ENCODE measurements around the gene RSL24D1. TPM values are rescaled to one million over a fixed set of nuclear protein-coding genes. Genes with fewer than 3 reads are reported as not detected.

Gene RSL24D1
- total RNA-seq, 1 experiment from 2014 or later, result 149 TPM

DNA sequence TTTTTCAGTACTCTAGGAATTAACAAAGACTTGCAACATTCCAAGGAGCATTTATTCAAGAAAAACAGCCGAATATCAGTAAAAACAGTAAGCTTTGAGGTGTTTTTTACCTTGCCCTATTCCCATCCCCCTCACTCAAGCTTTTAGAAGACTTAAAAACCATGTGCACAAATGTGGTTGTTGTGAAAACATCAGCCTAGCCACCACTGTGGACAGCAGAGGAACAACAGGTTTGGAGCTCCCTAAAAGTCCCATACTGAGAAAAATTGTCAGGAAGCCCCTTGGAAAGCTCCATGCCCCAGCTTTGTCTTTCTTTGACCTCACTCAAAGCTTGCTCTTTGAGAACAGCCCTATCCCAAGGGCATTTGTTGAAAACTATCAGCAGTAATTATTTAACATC, 34.7 kb upstream of the RSL24D1 start:
- intact Hi-C loops (cut with micrococcal nuclease), result no loop called here
- Histone ChIP-seq H3K36me3 (ENCODE audit: control insufficient read depth in 1 of 2, insufficient read depth in 2 of 2, low read length in 2 of 2) (no peaks in the 10 kb centered on the region), H3K4me1 (ENCODE audit: control insufficient read depth in 1 of 2, insufficient read depth in 2 of 2, low read length in 2 of 2) (no peaks in the 10 kb centered on the region), H3K4me3 (replicated peaks in 1 of 2; ENCODE audit: low read depth in 1 of 2, low read length in 2 of 2) (no peak overlapping the region), H3K27me3 (ENCODE audit: insufficient read depth, low read length) (no peaks in the 10 kb centered on the region), H4K20me1 (ENCODE audit: insufficient read depth) (no peaks in the 10 kb centered on the region), H3K9me2 (ENCODE audit: insufficient read depth) (no peaks in the 10 kb centered on the region), H3K9me3 (ENCODE audit: control insufficient read depth in 1 of 2, insufficient read depth in 1 of 2, low read depth in 1 of 2, low read length in 2 of 2) (no peaks in the 10 kb centered on the region), H3K27ac (ENCODE audit: low read depth, low read length) (no peak overlapping the region), H2AFZ (ENCODE audit: low read depth, low read length, poor library complexity, severe bottlenecking) (no peak overlapping the region), H3K9ac (ENCODE audit: low read length) (no peak overlapping the region), H3K79me2 (ENCODE audit: insufficient read depth, low read length) (no peaks in the 10 kb centered on the region), H3K4me2 (ENCODE audit: low read length) (no peak overlapping the region)
- ATAC-seq (no peak), DNase-seq (ENCODE audit: low read depth, low spot score) (no peak)
- BruUV-seq (replicated peaks), result no TSS peak
- CTCF ChIA-PET, result interaction anchor here (0.7 kb wide), 1 partner anchor 14 kb away, joined by 8 read pairs; no protein-coding TSS in a partner anchor
- RAD21 ChIA-PET (ENCODE audit: low non-redundant PET in 1 of 2, low total read pairs in 2 of 2, uncharacterized antibody in 2 of 2, unreplicated experiment in 2 of 2), result interaction anchor here in 1 of 2 experiments (0.6 kb wide), 1 partner anchor 16 kb away, joined by 3 read pairs; no protein-coding TSS in a partner anchor
- TF ChIP-seq POLR2AphosphoS5 (IDR thresholded peaks at IDR 0.05; ENCODE audit: low read depth, low read length) (no peak), SRF (IDR thresholded peaks at IDR 0.05; ENCODE audit: low read depth) (no peak), SP1 (IDR thresholded peaks at IDR 0.05; ENCODE audit: low read depth) (no peak), EZH2 (IDR thresholded peaks at IDR 0.05) (no peak), YY1 (IDR thresholded peaks at IDR 0.05; ENCODE audit: extremely low read depth, insufficient replicate concordance, low read depth, low read length) (no peak), ZNF274 (IDR thresholded peaks at IDR 0.05; ENCODE audit: low read depth, low read length) (no peak), SIN3A (IDR thresholded peaks at IDR 0.05; ENCODE audit: low read depth) (no peak), JUND (IDR thresholded peaks at IDR 0.05) (no peak), EZH2phosphoT487 (IDR thresholded peaks at IDR 0.05; ENCODE audit: borderline replicate concordance) (no peak), FOSL1 (IDR thresholded peaks at IDR 0.05; ENCODE audit: low read depth) (no peak), POLR2A (IDR thresholded peaks at IDR 0.05; ENCODE audit: borderline replicate concordance, extremely low read depth, insufficient read depth, insufficient read length) (no peak), TCF7L2 (IDR thresholded peaks at IDR 0.05; ENCODE audit: borderline replicate concordance, extremely low read depth, insufficient read depth, insufficient read length) (no peak), EGR1 (IDR thresholded peaks at IDR 0.05; ENCODE audit: low read depth) (no peak), RAD21 (IDR thresholded peaks at IDR 0.05; ENCODE audit: low read depth) (no peak)
- TF ChIP-seq, protein P1, sequence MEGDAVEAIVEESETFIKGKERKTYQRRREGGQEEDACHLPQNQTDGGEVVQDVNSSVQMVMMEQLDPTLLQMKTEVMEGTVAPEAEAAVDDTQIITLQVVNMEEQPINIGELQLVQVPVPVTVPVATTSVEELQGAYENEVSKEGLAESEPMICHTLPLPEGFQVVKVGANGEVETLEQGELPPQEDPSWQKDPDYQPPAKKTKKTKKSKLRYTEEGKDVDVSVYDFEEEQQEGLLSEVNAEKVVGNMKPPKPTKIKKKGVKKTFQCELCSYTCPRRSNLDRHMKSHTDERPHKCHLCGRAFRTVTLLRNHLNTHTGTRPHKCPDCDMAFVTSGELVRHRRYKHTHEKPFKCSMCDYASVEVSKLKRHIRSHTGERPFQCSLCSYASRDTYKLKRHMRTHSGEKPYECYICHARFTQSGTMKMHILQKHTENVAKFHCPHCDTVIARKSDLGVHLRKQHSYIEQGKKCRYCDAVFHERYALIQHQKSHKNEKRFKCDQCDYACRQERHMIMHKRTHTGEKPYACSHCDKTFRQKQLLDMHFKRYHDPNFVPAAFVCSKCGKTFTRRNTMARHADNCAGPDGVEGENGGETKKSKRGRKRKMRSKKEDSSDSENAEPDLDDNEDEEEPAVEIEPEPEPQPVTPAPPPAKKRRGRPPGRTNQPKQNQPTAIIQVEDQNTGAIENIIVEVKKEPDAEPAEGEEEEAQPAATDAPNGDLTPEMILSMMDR (IDR thresholded peaks at IDR 0.05 in 2 of 3, conservative IDR thresholded peaks at IDR 0.05 in 1 of 3; ENCODE audit: borderline replicate concordance in 1 of 3, insufficient read depth in 1 of 3, low read depth in 2 of 3, low read length in 2 of 3), result no peak
- TF ChIP-seq, protein P2, sequence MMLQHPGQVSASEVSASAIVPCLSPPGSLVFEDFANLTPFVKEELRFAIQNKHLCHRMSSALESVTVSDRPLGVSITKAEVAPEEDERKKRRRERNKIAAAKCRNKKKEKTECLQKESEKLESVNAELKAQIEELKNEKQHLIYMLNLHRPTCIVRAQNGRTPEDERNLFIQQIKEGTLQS (IDR thresholded peaks at IDR 0.05), result no peak
- TF ChIP-seq, protein P3, sequence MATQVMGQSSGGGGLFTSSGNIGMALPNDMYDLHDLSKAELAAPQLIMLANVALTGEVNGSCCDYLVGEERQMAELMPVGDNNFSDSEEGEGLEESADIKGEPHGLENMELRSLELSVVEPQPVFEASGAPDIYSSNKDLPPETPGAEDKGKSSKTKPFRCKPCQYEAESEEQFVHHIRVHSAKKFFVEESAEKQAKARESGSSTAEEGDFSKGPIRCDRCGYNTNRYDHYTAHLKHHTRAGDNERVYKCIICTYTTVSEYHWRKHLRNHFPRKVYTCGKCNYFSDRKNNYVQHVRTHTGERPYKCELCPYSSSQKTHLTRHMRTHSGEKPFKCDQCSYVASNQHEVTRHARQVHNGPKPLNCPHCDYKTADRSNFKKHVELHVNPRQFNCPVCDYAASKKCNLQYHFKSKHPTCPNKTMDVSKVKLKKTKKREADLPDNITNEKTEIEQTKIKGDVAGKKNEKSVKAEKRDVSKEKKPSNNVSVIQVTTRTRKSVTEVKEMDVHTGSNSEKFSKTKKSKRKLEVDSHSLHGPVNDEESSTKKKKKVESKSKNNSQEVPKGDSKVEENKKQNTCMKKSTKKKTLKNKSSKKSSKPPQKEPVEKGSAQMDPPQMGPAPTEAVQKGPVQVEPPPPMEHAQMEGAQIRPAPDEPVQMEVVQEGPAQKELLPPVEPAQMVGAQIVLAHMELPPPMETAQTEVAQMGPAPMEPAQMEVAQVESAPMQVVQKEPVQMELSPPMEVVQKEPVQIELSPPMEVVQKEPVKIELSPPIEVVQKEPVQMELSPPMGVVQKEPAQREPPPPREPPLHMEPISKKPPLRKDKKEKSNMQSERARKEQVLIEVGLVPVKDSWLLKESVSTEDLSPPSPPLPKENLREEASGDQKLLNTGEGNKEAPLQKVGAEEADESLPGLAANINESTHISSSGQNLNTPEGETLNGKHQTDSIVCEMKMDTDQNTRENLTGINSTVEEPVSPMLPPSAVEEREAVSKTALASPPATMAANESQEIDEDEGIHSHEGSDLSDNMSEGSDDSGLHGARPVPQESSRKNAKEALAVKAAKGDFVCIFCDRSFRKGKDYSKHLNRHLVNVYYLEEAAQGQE (IDR thresholded peaks at IDR 0.05; ENCODE audit: low read depth), result no peak
- TF ChIP-seq, protein P4, sequence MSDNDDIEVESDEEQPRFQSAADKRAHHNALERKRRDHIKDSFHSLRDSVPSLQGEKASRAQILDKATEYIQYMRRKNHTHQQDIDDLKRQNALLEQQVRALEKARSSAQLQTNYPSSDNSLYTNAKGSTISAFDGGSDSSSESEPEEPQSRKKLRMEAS (IDR thresholded peaks at IDR 0.05), result no peak
- TF ChIP-seq, protein P5, sequence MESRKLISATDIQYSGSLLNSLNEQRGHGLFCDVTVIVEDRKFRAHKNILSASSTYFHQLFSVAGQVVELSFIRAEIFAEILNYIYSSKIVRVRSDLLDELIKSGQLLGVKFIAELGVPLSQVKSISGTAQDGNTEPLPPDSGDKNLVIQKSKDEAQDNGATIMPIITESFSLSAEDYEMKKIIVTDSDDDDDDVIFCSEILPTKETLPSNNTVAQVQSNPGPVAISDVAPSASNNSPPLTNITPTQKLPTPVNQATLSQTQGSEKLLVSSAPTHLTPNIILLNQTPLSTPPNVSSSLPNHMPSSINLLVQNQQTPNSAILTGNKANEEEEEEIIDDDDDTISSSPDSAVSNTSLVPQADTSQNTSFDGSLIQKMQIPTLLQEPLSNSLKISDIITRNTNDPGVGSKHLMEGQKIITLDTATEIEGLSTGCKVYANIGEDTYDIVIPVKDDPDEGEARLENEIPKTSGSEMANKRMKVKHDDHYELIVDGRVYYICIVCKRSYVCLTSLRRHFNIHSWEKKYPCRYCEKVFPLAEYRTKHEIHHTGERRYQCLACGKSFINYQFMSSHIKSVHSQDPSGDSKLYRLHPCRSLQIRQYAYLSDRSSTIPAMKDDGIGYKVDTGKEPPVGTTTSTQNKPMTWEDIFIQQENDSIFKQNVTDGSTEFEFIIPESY (IDR thresholded peaks at IDR 0.05; ENCODE audit: extremely low read depth, insufficient replicate concordance, low read length), result no peak
- POLR2A ChIA-PET, result no interaction called here
